OCI-M2 (cell line): ENCODE results near the gene PYGO2.

Experiments used
- DNase-seq: peaks from one replicate; lab custom pipeline; 2025; ENCODE audit not compliant: unreplicated experiment; lab: John Stamatoyannopoulos, UW

The PYGO2 gene

GRCh38 chr1:154944401-154945159 is 17.0 kb downstream of the PYGO2 start:
- DNase-seq: no peak

GRCh38 chr1:154943649-154944400 is 17.8 kb downstream of the PYGO2 start:
- no peak for DNase-seq

- no peak for DNase-seq
Observed at GRCh38 chr1:154941333-154942013, 20.1 kb downstream of the PYGO2 start.

- no peak for DNase-seq
Observed at GRCh38 chr1:154940651-154941194, 20.9 kb downstream of the PYGO2 start.

- DNase-seq: no peak
Observed at GRCh38 chr1:154940213-154940560, 21.4 kb downstream of the PYGO2 start.

GRCh38 chr1:154938604-154939399 is 22.8 kb downstream of the PYGO2 start:
- DNase-seq: no peak

GRCh38 chr1:154937988-154938386 is 23.6 kb downstream of the PYGO2 start:
- no peak for DNase-seq

GRCh38 chr1:154937085-154937987 is 24.2 kb downstream of the PYGO2 start:
- DNase-seq: peak; percentile 32

GRCh38 chr1:154936555-154937084 is 25.0 kb downstream of the PYGO2 start, which contains the start of gene PMVK:
PMVK (minus strand) TSS chr1:154936719; CDS start chr1:154936685, 34 bp downstream.
- DNase-seq: peak; percentile 57

- DNase-seq: no peak
Observed at GRCh38 chr1:154935749-154936554, 25.6 kb downstream of the PYGO2 start.

- no peak for DNase-seq
Observed at GRCh38 chr1:154934358-154934948, 27.1 kb downstream of the PYGO2 start.

GRCh38 chr1:154931940-154932487 is 29.6 kb downstream of the PYGO2 start:
- DNase-seq: no peak

- DNase-seq: no peak
Observed at GRCh38 chr1:154926201-154926600, 35.4 kb downstream of the PYGO2 start.

- no peak for DNase-seq
Observed at GRCh38 chr1:154925335-154926170, 36.0 kb downstream of the PYGO2 start.

- DNase-seq: no peak
Observed at GRCh38 chr1:154923695-154924094, 37.9 kb downstream of the PYGO2 start.

- DNase-seq: no peak
Observed at GRCh38 chr1:154913273-154913672, 48.3 kb downstream of the PYGO2 start.

GRCh38 chr1:154912755-154913154 is 48.8 kb downstream of the PYGO2 start:
- no peak for DNase-seq
